GM12878 (cell line): ENCODE data around the gene XPNPEP1.

ENCODE experiments used
- CREB1 ChIP-seq: IDR thresholded peaks from 2 replicates; pipeline ENCODE4 v1.6.1; 2012; ENCODE audit warnings: low read depth, mild to moderate bottlenecking, inconsistent platforms
- EP300 ChIP-seq, 2 experiments: fragments of 150-350 bp in 1 of 2; IDR thresholded peaks; 2 replicates each; pipeline ENCODE4 v1.6.1; 2011 to 2012; ENCODE audit warnings: low read depth in 2 of 2, low read length in 2 of 2, borderline replicate concordance in 1 of 2, improper control_type of control experiment in 1 of 2, inconsistent platforms in 1 of 2; ENCODE audit not compliant: control insufficient read depth in 1 of 2
- IRF3 ChIP-seq: fragments of 450-650 bp; IDR thresholded peaks from 2 replicates; pipeline ENCODE4 v1.6.1; 2014; ENCODE audit warnings: mild to moderate bottlenecking
- NR2C2 ChIP-seq: IDR thresholded peaks from 2 replicates; pipeline ENCODE4 v1.6.1; 2011; ENCODE audit warnings: borderline replicate concordance, low read depth; ENCODE audit not compliant: control insufficient read depth, insufficient read length
- PML ChIP-seq: IDR thresholded peaks from 2 replicates; pipeline ENCODE4 v1.6.1; 2012; ENCODE audit warnings: low read length, inconsistent platforms
- POLR2A ChIP-seq: IDR thresholded peaks from 2 replicates; pipeline ENCODE4 v1.6.1; 2011; ENCODE audit warnings: low read depth, mild to moderate bottlenecking, low read length
- POLR2AphosphoS5 ChIP-seq: IDR thresholded peaks from 2 replicates; pipeline ENCODE4 v1.6.1; 2011; ENCODE audit warnings: mild to moderate bottlenecking, low read length, inconsistent platforms
- SIN3A ChIP-seq: IDR thresholded peaks from 2 replicates; pipeline ENCODE4 v1.6.1; 2012; ENCODE audit warnings: low read depth, low read length, improper control_type of control experiment
- SMC3 ChIP-seq: IDR thresholded peaks from 2 replicates; pipeline ENCODE4 v1.6.1; 2011; ENCODE audit warnings: low read length, improper control_type of control experiment, borderline replicate concordance
- SP1 ChIP-seq: IDR thresholded peaks from one replicate; pipeline ENCODE4 v1.6.1; 2011; ENCODE audit warnings: low read depth, low read length
- SRF ChIP-seq, 2 experiments: IDR thresholded peaks; 2 replicates each; pipeline ENCODE4 v1.6.1; 2011; ENCODE audit warnings: low read depth in 2 of 2, low read length in 2 of 2, mild to moderate bottlenecking in 1 of 2, moderate library complexity in 1 of 2
- YY1 ChIP-seq: IDR thresholded peaks from 2 replicates; pipeline ENCODE4 v1.6.1; 2011; ENCODE audit warnings: low read depth, mild to moderate bottlenecking, low read length
- TF ChIP-seq, protein P1 (sequence below), 3 experiments: IDR thresholded peaks in 2 of 3; conservative IDR thresholded peaks in 1 of 3; 2 replicates each; pipeline ENCODE4 v1.5.1; 2011; ENCODE audit warnings: low read depth in 3 of 3, low read length in 3 of 3, mild to moderate bottlenecking in 3 of 3, control low read depth in 2 of 3, moderate library complexity in 2 of 3, inconsistent platforms in 1 of 3, mixed read lengths in 1 of 3; ENCODE audit not compliant: control insufficient read depth in 2 of 3, insufficient read depth in 1 of 3; ENCODE audit errors: extremely low read depth in 1 of 3
- TF ChIP-seq, protein P2 (sequence below): IDR thresholded peaks from 2 replicates; pipeline ENCODE4 v1.6.1; 2012; ENCODE audit warnings: low read depth, low read length, improper control_type of control experiment

DNA sequence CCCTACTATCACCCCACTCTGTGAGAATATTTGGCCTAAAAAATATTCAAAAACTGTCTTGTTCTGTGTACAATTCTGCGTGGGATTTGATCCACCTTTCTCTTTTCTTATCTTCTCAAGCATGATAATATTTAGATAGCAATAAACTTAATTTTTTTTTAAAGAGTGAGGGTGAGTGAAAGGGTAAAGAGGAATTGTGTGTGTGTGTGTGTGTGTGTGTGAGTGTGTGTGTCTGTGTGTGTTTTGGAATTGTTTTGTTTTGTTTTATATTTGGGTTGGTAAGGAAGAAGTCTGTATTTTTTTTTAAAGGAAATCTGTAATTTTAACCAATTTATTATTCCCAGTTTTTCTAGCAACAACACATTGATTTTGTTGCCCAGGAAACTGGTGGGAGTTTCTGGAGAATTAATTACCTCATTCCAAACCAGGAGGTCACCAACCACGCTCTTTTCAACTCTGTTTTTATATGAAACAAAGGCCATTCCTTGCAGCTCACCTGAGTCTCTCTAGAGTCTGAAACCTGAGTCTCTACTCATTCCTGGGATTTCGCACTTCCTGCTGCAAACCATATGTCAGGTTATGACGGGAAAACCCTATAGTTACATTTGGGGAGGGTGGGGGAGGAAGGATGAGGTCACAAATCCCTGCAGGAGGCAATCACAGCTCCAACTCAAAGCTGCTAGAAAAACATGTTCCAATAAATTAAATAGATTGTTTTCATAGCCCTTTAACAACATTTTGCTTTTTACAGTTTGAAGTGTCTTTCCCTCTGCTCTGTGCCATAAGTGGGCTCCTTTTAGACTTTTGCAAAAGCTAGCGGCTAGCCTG lies 38.1 kb upstream of the XPNPEP1 start:
- TF ChIP-seq POLR2AphosphoS5 (no peak), PML (no peak), POLR2A (no peak), EP300 (IDR thresholded peaks at IDR 0.05; ENCODE audit: borderline replicate concordance in 1 of 2, control insufficient read depth in 1 of 2, low read depth in 2 of 2, low read length in 2 of 2) (no peak), YY1 (no peak), SRF (IDR thresholded peaks at IDR 0.05; ENCODE audit: low read depth in 2 of 2, low read length in 2 of 2) (no peak), SMC3 (no peak), NR2C2 (no peak), SIN3A (no peak), IRF3 (no peak), SP1 (no peak), CREB1 (no peak)
- TF ChIP-seq, protein P1, sequence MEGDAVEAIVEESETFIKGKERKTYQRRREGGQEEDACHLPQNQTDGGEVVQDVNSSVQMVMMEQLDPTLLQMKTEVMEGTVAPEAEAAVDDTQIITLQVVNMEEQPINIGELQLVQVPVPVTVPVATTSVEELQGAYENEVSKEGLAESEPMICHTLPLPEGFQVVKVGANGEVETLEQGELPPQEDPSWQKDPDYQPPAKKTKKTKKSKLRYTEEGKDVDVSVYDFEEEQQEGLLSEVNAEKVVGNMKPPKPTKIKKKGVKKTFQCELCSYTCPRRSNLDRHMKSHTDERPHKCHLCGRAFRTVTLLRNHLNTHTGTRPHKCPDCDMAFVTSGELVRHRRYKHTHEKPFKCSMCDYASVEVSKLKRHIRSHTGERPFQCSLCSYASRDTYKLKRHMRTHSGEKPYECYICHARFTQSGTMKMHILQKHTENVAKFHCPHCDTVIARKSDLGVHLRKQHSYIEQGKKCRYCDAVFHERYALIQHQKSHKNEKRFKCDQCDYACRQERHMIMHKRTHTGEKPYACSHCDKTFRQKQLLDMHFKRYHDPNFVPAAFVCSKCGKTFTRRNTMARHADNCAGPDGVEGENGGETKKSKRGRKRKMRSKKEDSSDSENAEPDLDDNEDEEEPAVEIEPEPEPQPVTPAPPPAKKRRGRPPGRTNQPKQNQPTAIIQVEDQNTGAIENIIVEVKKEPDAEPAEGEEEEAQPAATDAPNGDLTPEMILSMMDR (IDR thresholded peaks at IDR 0.05 in 2 of 3, conservative IDR thresholded peaks at IDR 0.05 in 1 of 3; ENCODE audit: control insufficient read depth in 2 of 3, extremely low read depth in 1 of 3, insufficient read depth in 1 of 3, low read depth in 3 of 3, low read length in 3 of 3): no peak
- TF ChIP-seq, protein P2, sequence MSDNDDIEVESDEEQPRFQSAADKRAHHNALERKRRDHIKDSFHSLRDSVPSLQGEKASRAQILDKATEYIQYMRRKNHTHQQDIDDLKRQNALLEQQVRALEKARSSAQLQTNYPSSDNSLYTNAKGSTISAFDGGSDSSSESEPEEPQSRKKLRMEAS: no peak
